Sigmoid colon (tissue), 7 donors: ENCODE data around the gene SIX1. TPM values are rescaled to one million over a fixed set of nuclear protein-coding genes. Genes with fewer than 3 reads are reported as not detected.

ENCODE experiments used
- DNase-seq: peaks from one replicate; pipeline ENCODE4 v3.0.0-alpha.2; 2019
- H3K27ac ChIP-seq, 4 donors: fragments of 200-600 bp; sonication (generic); one replicate each; pipeline ENCODE4 v1.5.1; 2016 to 2019; ENCODE audit warnings: mild to moderate bottlenecking in 1 of 4
- H3K27me3 ChIP-seq, 3 donors: fragments of 200-600 bp; sonication (generic); one replicate each; pipeline ENCODE4 v1.5.1; 2019; ENCODE audit warnings: mild to moderate bottlenecking in 1 of 3
- H3K36me3 ChIP-seq, 4 donors: fragments of 200-600 bp; sonication (generic); one replicate each; pipeline ENCODE4 v1.5.1; 2016 to 2019
- H3K4me1 ChIP-seq, 4 donors: fragments of 200-600 bp; sonication (generic); one replicate each; pipeline ENCODE4 v1.5.1; 2017 to 2019
- H3K4me3 ChIP-seq, 4 donors: fragments of 200-600 bp; sonication (generic); one replicate each; pipeline ENCODE4 v1.5.1; 2017 to 2019; ENCODE audit warnings: mild to moderate bottlenecking in 2 of 4, moderate library complexity in 1 of 4
- H3K9me3 ChIP-seq, 4 donors: fragments of 200-600 bp in 3 of 4; sonication (generic) in 3 of 4; one replicate each; pipeline versions ENCODE4 v1.5.1 to v1.6.1; 2013 to 2019
- EP300 ChIP-seq, 4 donors: sonication (generic); formaldehyde crosslinking; IDR thresholded peaks; one replicate each; pipeline ENCODE4 v1.6.1; 2017; ENCODE audit warnings: antibody characterized with exemption in 4 of 4
- POLR2A ChIP-seq, 2 donors: fragments of 450-650 bp; IDR thresholded peaks; one replicate each; pipeline ENCODE4 v1.6.1; 2016; ENCODE audit warnings: antibody characterized with exemption in 2 of 2, mild to moderate bottlenecking in 2 of 2, moderate library complexity in 2 of 2
- POLR2AphosphoS5 ChIP-seq, 4 donors: sonication (generic); formaldehyde crosslinking; IDR thresholded peaks; one replicate each; pipeline ENCODE4 v1.6.1; 2017; ENCODE audit warnings: antibody characterized with exemption in 4 of 4
- WGBS, 2 donors: extraction: QIAGEN DNeasy Blood & Tissue Kit; methylation state at CpG; one replicate each; pipeline ENCODE4 v1.1.7; 2013; 5-methylcytosine and 5-hydroxymethylcytosine counted together
- intact Hi-C: fragments of 100-400 bp; cut with DNase I; formaldehyde crosslinking; loops from one replicate; pipeline ENCODE4 v1.15.1; 2023
- polyA plus RNA-seq, 3 donors: library from polyadenylated mRNA; stranded (reverse); fragments of 200-250 nt; gene quantifications; one replicate each; pipeline ENCODE4 v1.2.3, GENCODE V29; 2013
- total RNA-seq, 4 donors: library from RNA; depleted of rRNA; stranded (reverse); fragments of >200 nt; gene quantifications; one replicate each; pipeline ENCODE4 v1.1.0, GENCODE V29; 2016
- TF ChIP-seq, protein P1 (sequence below), 4 experiments: fragments of 450-650 bp in 3 of 4; fragments of 200-600 bp in 1 of 4; IDR thresholded peaks; one replicate each; pipeline ENCODE4 v1.5.1; 2016 to 2019; ENCODE audit warnings: antibody characterized with exemption in 4 of 4, mild to moderate bottlenecking in 3 of 4, moderate library complexity in 2 of 4
- donor health status: healthy with polysubstance abuse.
- donor health status: Bipolar disorder and iron deficiency.
- donor health status: healthy.

The SIX1 gene
- total and polyA plus RNA-seq, 7 donors: 0.01 to 0.71 TPM; not detected in 5

GRCh38 chr14:60632257-60632656 is 17.0 kb downstream of the SIX1 start:
- 31 to 33% methylated on average over 3 of the region's 3 CpGs for WGBS, 2 donors
- H3K4me1 ChIP-seq: peaks cover 0 to under 1% (median under 1%) of the 10 kb centered on the region in 4 donors
- TF ChIP-seq POLR2AphosphoS5 (IDR thresholded peaks at IDR 0.05): no peak
- TF ChIP-seq, protein P1, sequence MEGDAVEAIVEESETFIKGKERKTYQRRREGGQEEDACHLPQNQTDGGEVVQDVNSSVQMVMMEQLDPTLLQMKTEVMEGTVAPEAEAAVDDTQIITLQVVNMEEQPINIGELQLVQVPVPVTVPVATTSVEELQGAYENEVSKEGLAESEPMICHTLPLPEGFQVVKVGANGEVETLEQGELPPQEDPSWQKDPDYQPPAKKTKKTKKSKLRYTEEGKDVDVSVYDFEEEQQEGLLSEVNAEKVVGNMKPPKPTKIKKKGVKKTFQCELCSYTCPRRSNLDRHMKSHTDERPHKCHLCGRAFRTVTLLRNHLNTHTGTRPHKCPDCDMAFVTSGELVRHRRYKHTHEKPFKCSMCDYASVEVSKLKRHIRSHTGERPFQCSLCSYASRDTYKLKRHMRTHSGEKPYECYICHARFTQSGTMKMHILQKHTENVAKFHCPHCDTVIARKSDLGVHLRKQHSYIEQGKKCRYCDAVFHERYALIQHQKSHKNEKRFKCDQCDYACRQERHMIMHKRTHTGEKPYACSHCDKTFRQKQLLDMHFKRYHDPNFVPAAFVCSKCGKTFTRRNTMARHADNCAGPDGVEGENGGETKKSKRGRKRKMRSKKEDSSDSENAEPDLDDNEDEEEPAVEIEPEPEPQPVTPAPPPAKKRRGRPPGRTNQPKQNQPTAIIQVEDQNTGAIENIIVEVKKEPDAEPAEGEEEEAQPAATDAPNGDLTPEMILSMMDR (IDR thresholded peaks at IDR 0.05): no peak
- no peak for TF ChIP-seq POLR2A (IDR thresholded peaks at IDR 0.05)
- no peak for TF ChIP-seq EP300 (IDR thresholded peaks at IDR 0.05)
- no peak overlapping the region for H3K27ac ChIP-seq
- no peak overlapping the region for H3K4me3 ChIP-seq
- H3K36me3 ChIP-seq: no peaks in the 10 kb centered on the region
- H3K27me3 ChIP-seq: peaks cover 2 to 19% (median 6%) of the 10 kb centered on the region in 3 donors
- intact Hi-C loops: no loop called here
- no peaks in the 10 kb centered on the region for H3K9me3 ChIP-seq
- no peak for DNase-seq

- no peaks in the 10 kb centered on the region for H3K4me1 ChIP-seq
- H3K4me3 ChIP-seq: no peak overlapping the region
- intact Hi-C loops: no loop called here
- TF ChIP-seq EP300 (IDR thresholded peaks at IDR 0.05) (no peak), POLR2A (IDR thresholded peaks at IDR 0.05) (no peak), POLR2AphosphoS5 (IDR thresholded peaks at IDR 0.05) (no peak)
- TF ChIP-seq, protein P1 (IDR thresholded peaks at IDR 0.05): no peak
- H3K27me3 ChIP-seq: peaks cover 0 to 15% (median 2%) of the 10 kb centered on the region in 3 donors
- WGBS, 2 donors: 83 to 87% methylated on average over 2 of the region's 2 CpGs
- H3K27ac ChIP-seq: no peak overlapping the region
- no peak for DNase-seq
- no peaks in the 10 kb centered on the region for H3K9me3 ChIP-seq
- H3K36me3 ChIP-seq: no peaks in the 10 kb centered on the region
Measured at GRCh38 chr14:60631842-60632241, 17.4 kb downstream of the SIX1 start.

GRCh38 chr14:60630129-60630528 is 19.1 kb downstream of the SIX1 start:
- no peak overlapping the region for H3K4me3 ChIP-seq
- H3K27ac ChIP-seq: no peak overlapping the region
- DNase-seq: no peak
- intact Hi-C loops: no loop called here
- TF ChIP-seq POLR2AphosphoS5 (IDR thresholded peaks at IDR 0.05) (no peak), EP300 (IDR thresholded peaks at IDR 0.05) (no peak)
- TF ChIP-seq, protein P1 (IDR thresholded peaks at IDR 0.05): no peak
- H3K9me3 ChIP-seq: no peaks in the 10 kb centered on the region
- no peaks in the 10 kb centered on the region for H3K4me1 ChIP-seq
- H3K27me3 ChIP-seq: no peaks in the 10 kb centered on the region
- H3K36me3 ChIP-seq: no peaks in the 10 kb centered on the region

- H3K4me1 ChIP-seq: no peaks in the 10 kb centered on the region
- H3K9me3 ChIP-seq: no peaks in the 10 kb centered on the region
- no peak overlapping the region for H3K27ac ChIP-seq
- H3K27me3 ChIP-seq: peaks cover 0 to 4% (median 0%) of the 10 kb centered on the region in 3 donors
- WGBS, 2 donors: 62 to 85% methylated on average over 1 of the region's 1 CpG
- no peaks in the 10 kb centered on the region for H3K36me3 ChIP-seq
- intact Hi-C loops: no loop called here
- TF ChIP-seq POLR2AphosphoS5 (IDR thresholded peaks at IDR 0.05) (no peak), POLR2A (IDR thresholded peaks at IDR 0.05) (no peak), EP300 (IDR thresholded peaks at IDR 0.05) (no peak)
- TF ChIP-seq, protein P1 (IDR thresholded peaks at IDR 0.05): no peak
- DNase-seq: no peak
- no peak overlapping the region for H3K4me3 ChIP-seq
Measured at GRCh38 chr14:60628892-60629291, 20.4 kb downstream of the SIX1 start.

DNA sequence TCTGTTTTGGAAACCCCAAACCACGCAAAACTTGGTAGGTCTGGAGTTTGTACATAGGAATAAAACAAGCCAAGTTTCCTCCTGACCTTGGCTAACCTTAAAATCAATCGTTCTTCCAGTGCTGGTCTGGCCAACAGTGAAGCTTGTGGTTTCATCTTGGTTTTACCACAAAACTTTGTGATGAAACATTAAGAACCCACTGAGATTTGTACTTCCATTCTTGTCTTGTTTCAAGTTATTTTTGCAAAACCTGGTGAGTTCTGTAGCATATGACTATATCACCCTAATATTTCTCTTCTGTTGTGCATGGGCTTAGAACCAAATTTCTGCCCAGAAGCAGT is 26.4 kb downstream of the SIX1 start:
- no peak for DNase-seq
- 35 to 60% methylated on average over 2 of the region's 2 CpGs for WGBS, 2 donors
- intact Hi-C loops: no loop called here
- H3K27ac ChIP-seq: no peak overlapping the region
- no peak for TF ChIP-seq POLR2AphosphoS5 (IDR thresholded peaks at IDR 0.05)
- TF ChIP-seq, protein P1 (IDR thresholded peaks at IDR 0.05): no peak
- TF ChIP-seq EP300 (IDR thresholded peaks at IDR 0.05): no peak
- no peak for TF ChIP-seq POLR2A (IDR thresholded peaks at IDR 0.05)
- no peaks in the 10 kb centered on the region for H3K9me3 ChIP-seq
- H3K4me1 ChIP-seq: no peaks in the 10 kb centered on the region
- H3K36me3 ChIP-seq: no peaks in the 10 kb centered on the region
- H3K27me3 ChIP-seq: peaks cover 0 to 10% (median 0%) of the 10 kb centered on the region in 3 donors
- H3K4me3 ChIP-seq: no peak overlapping the region
